Activated CD4-positive, alpha-beta memory T cell treated with anti-CD3 and anti-CD28 coated beads for 36 hours (primary cell): ENCODE results near the gene KIF13A. TPM values are rescaled to one million over a fixed set of nuclear protein-coding genes. Genes with fewer than 3 reads are reported as not detected.
"Not testable (repeated sequence)": the region's sequence is repeated elsewhere in the genome, so short reads cannot be mapped to it uniquely, and the experiment has no call there.

Experiments used
- CTCF ChIA-PET: fragments of 350-600 bp; sonication (Branson Sonifier 250); formaldehyde crosslinking; loops from one replicate; lab custom pipeline; 2021; ENCODE audit warnings: antibody characterized with exemption, inconsistent platforms; lab: Charles Lee
- POLR2A ChIA-PET: fragments of 350-600 bp; sonication (Branson Sonifier 250); formaldehyde crosslinking; loops from one replicate; lab custom pipeline; 2021; ENCODE audit warnings: antibody characterized with exemption; lab: Charles Lee
- DNase-seq: peaks from one replicate; pipeline ENCODE4 v3.0.0-alpha.2; 2020
- H3K27ac Mint-ChIP-seq: one replicate; pipeline ENCODE4 v1.8.0; 2021; ENCODE audit warnings: mixed read lengths
- H3K27me3 Mint-ChIP-seq: one replicate; pipeline ENCODE4 v1.8.0; 2021; ENCODE audit warnings: mixed read lengths
- H3K36me3 Mint-ChIP-seq: one replicate; pipeline ENCODE4 v1.8.0; 2021; ENCODE audit warnings: mixed read lengths
- H3K4me1 Mint-ChIP-seq: one replicate; pipeline ENCODE4 v1.8.0; 2021; ENCODE audit warnings: low read depth, mixed read lengths
- H3K4me3 Mint-ChIP-seq: one replicate; pipeline ENCODE4 v1.8.0; 2021; ENCODE audit warnings: mild to moderate bottlenecking, mixed read lengths
- H3K9me3 Mint-ChIP-seq: one replicate; pipeline ENCODE4 v1.8.0; 2021; ENCODE audit warnings: mixed read lengths
- intact Hi-C: fragments of 100-400 bp; cut with micrococcal nuclease; formaldehyde crosslinking; loops from one replicate; pipeline ENCODE4 v1.15.1; 2023
- total RNA-seq, 2 experiments: library from RNA; stranded (reverse); gene quantifications; one replicate each; pipeline ENCODE4 v1.2.3, GENCODE V29; 2021

KIF13A gene
- total RNA-seq, 2 experiments from 2014 or later: 0.07 TPM; not detected in 1

- Mint-ChIP-seq H3K36me3 (no peaks in the 10 kb centered on the region), H3K4me3 (no peak overlapping the region), H3K27me3 (peaks cover 5% of the 10 kb centered on the region), H3K4me1 (no peaks in the 10 kb centered on the region), H3K9me3 (no peaks in the 10 kb centered on the region), H3K27ac (no peak overlapping the region)
- CTCF ChIA-PET: no interaction called here
- no peak for DNase-seq
- POLR2A ChIA-PET: no interaction called here
- intact Hi-C loops: no loop called here
Observed at GRCh38 chr6:17914651-17915050, 72.8 kb downstream of the KIF13A start.

GRCh38 chr6:17912521-17912920 lies 74.9 kb downstream of the KIF13A start:
- Mint-ChIP-seq H3K27ac (no peak overlapping the region), H3K36me3 (no peaks in the 10 kb centered on the region), H3K4me1 (peaks cover 4% of the 10 kb centered on the region), H3K27me3 (peaks cover 10% of the 10 kb centered on the region), H3K4me3 (no peak overlapping the region), H3K9me3 (no peaks in the 10 kb centered on the region)
- ChIA-PET CTCF (no interaction called here), POLR2A (no interaction called here)
- intact Hi-C loops: no loop called here
- no peak for DNase-seq

GRCh38 chr6:17911656-17912055 lies 75.8 kb downstream of the KIF13A start:
- H3K27me3 Mint-ChIP-seq: peaks cover 10% of the 10 kb centered on the region
- H3K9me3 Mint-ChIP-seq, H3K27ac Mint-ChIP-seq, H3K4me3 Mint-ChIP-seq, H3K4me1 Mint-ChIP-seq, DNase-seq, POLR2A ChIA-PET, intact Hi-C loops, H3K36me3 Mint-ChIP-seq: not testable (repeated sequence)
- CTCF ChIA-PET: interaction anchor here (0.5 kb wide), 1 partner anchor 175 kb away, joined by 3 read pairs; no protein-coding TSS in a partner anchor

GRCh38 chr6:17910189-17910588 lies 77.2 kb downstream of the KIF13A start:
- Mint-ChIP-seq H3K27me3 (peaks cover 7% of the 10 kb centered on the region), H3K9me3 (no peaks in the 10 kb centered on the region), H3K4me3 (no peak overlapping the region), H3K36me3 (no peaks in the 10 kb centered on the region), H3K27ac (no peak overlapping the region), H3K4me1 (peaks cover 4% of the 10 kb centered on the region)
- ChIA-PET POLR2A (no interaction called here), CTCF (interaction anchor here (0.6 kb wide), 1 partner anchor 157 kb away, joined by 3 read pairs; no protein-coding TSS in a partner anchor)
- intact Hi-C loops: no loop called here
- no peak for DNase-seq

- Mint-ChIP-seq H3K4me1 (peaks cover 4% of the 10 kb centered on the region), H3K4me3 (no peak overlapping the region), H3K27ac (no peak overlapping the region), H3K27me3 (peaks cover 7% of the 10 kb centered on the region), H3K9me3 (no peaks in the 10 kb centered on the region), H3K36me3 (no peaks in the 10 kb centered on the region)
- ChIA-PET CTCF (no interaction called here), POLR2A (no interaction called here)
- no peak for DNase-seq
- intact Hi-C loops: no loop called here
Observed at GRCh38 chr6:17908831-17909230, 78.6 kb downstream of the KIF13A start.

- intact Hi-C loops: no loop called here
- Mint-ChIP-seq H3K9me3 (no peaks in the 10 kb centered on the region), H3K27ac (no peak overlapping the region), H3K27me3 (peaks cover 7% of the 10 kb centered on the region), H3K4me1 (peaks cover 4% of the 10 kb centered on the region), H3K4me3 (no peak overlapping the region), H3K36me3 (no peaks in the 10 kb centered on the region)
- CTCF ChIA-PET: interaction anchor here (0.6 kb wide), 1 partner anchor 552 kb away, joined by 3 read pairs; no protein-coding TSS in a partner anchor
- DNase-seq: peak; percentile 45
- POLR2A ChIA-PET: no interaction called here
Observed at GRCh38 chr6:17907406-17908229, 79.8 kb downstream of the KIF13A start.

GRCh38 chr6:17905611-17906592 lies 81.5 kb downstream of the KIF13A start:
- CTCF ChIA-PET: no interaction called here
- H3K27ac Mint-ChIP-seq: no peak overlapping the region

GRCh38 chr6:17904491-17905120 lies 82.8 kb downstream of the KIF13A start:
- no peaks in the 10 kb centered on the region for H3K9me3 Mint-ChIP-seq
- H3K4me3 Mint-ChIP-seq: no peak overlapping the region
- H3K36me3 Mint-ChIP-seq: no peaks in the 10 kb centered on the region
- intact Hi-C loops: no loop called here
- no peak overlapping the region for H3K27ac Mint-ChIP-seq
- H3K27me3 Mint-ChIP-seq: peaks cover 10% of the 10 kb centered on the region
- peaks cover 4% of the 10 kb centered on the region for H3K4me1 Mint-ChIP-seq
- no peak for DNase-seq
- POLR2A ChIA-PET: no interaction called here
- CTCF ChIA-PET: no interaction called here

More at GRCh38 chr6:17905611-17906592, 81.5 kb downstream of the KIF13A start:
- Mint-ChIP-seq H3K4me3 (no peak overlapping the region), H3K27me3 (peaks cover 10% of the 10 kb centered on the region), H3K4me1 (peaks cover 4% of the 10 kb centered on the region), H3K36me3 (no peaks in the 10 kb centered on the region), H3K9me3 (no peaks in the 10 kb centered on the region)
- POLR2A ChIA-PET: no interaction called here
- DNase-seq: no peak
- intact Hi-C loops: no loop called here

- H3K4me1 Mint-ChIP-seq: peaks cover 4% of the 10 kb centered on the region
- intact Hi-C loops: no loop called here
- no peak for DNase-seq
- peaks cover 9% of the 10 kb centered on the region for H3K27me3 Mint-ChIP-seq
- ChIA-PET CTCF (no interaction called here), POLR2A (no interaction called here)
- no peak overlapping the region for H3K4me3 Mint-ChIP-seq
- no peaks in the 10 kb centered on the region for H3K36me3 Mint-ChIP-seq
- H3K9me3 Mint-ChIP-seq: no peaks in the 10 kb centered on the region
- no peak overlapping the region for H3K27ac Mint-ChIP-seq
Observed at GRCh38 chr6:17902974-17903373, 84.5 kb downstream of the KIF13A start.

- Mint-ChIP-seq H3K27me3 (peaks cover 8% of the 10 kb centered on the region), H3K4me3 (no peak overlapping the region), H3K27ac (no peak overlapping the region), H3K9me3 (no peaks in the 10 kb centered on the region), H3K4me1 (no peaks in the 10 kb centered on the region), H3K36me3 (no peaks in the 10 kb centered on the region)
- CTCF ChIA-PET: no interaction called here
- intact Hi-C loops: no loop called here
- POLR2A ChIA-PET: no interaction called here
- no peak for DNase-seq
Observed at GRCh38 chr6:17901493-17901892, 85.9 kb downstream of the KIF13A start.

GRCh38 chr6:17900011-17900410 lies 87.4 kb downstream of the KIF13A start:
- POLR2A ChIA-PET: no interaction called here
- Mint-ChIP-seq H3K27me3 (peaks cover 7% of the 10 kb centered on the region), H3K27ac (no peak overlapping the region), H3K9me3 (peaks cover 11% of the 10 kb centered on the region), H3K36me3 (peaks cover 6% of the 10 kb centered on the region), H3K4me3 (no peak overlapping the region), H3K4me1 (no peaks in the 10 kb centered on the region)
- intact Hi-C loops: no loop called here
- CTCF ChIA-PET: no interaction called here
- DNase-seq: no peak

- H3K9me3 Mint-ChIP-seq: peaks cover 16% of the 10 kb centered on the region
- H3K27ac Mint-ChIP-seq: no peak overlapping the region
- H3K36me3 Mint-ChIP-seq: peaks cover 6% of the 10 kb centered on the region
- no peak for DNase-seq
- no peak overlapping the region for H3K4me3 Mint-ChIP-seq
- POLR2A ChIA-PET: no interaction called here
- H3K27me3 Mint-ChIP-seq: peaks cover 7% of the 10 kb centered on the region
- intact Hi-C loops: no loop called here
- H3K4me1 Mint-ChIP-seq: no peaks in the 10 kb centered on the region
- CTCF ChIA-PET: no interaction called here
Observed at GRCh38 chr6:17899491-17899890, 87.9 kb downstream of the KIF13A start.
